Endothelial cell of umbilical vein (primary cell): ENCODE measurements around the gene MOCOS. TPM values are rescaled to one million over a fixed set of nuclear protein-coding genes. Genes with fewer than 3 reads are reported as not detected.

Experiments used
- BruUV-seq: library from RNA; stranded (reverse); fragments of 400-500 nt; replicated peaks from 2 replicates; lab custom pipeline; 2021; lab: Mats Ljungman, UMichigan
- CTCF ChIA-PET: fragments of 300-600, 350-600 bp; sonication (Branson Sonifier 250); formaldehyde crosslinking; loops from one replicate; lab custom pipeline; 2021; ENCODE audit warnings: antibody characterized with exemption, inconsistent platforms; lab: Charles Lee
- POLR2A ChIA-PET: fragments of 300-600, 350-600 bp; sonication (Branson Sonifier 250); formaldehyde crosslinking; loops from one replicate; lab custom pipeline; 2021; ENCODE audit warnings: antibody characterized with exemption, inconsistent platforms; lab: Charles Lee
- DNase-seq: peaks from one replicate; pipeline ENCODE4 v3.0.0-alpha.2; 2011; ENCODE audit warnings: low read depth, low spot score
- FAIRE-seq: peaks from 2 replicates; lab custom pipeline; 2011; peaks lifted over from hg19 to GRCh38; lab: Jason Lieb, UNC
- H2AFZ ChIP-seq: 2 replicates; pipeline ENCODE4 v1.6.0; 2012; ENCODE audit warnings: low read depth, low read length, control low read depth, inconsistent platforms
- H3K27ac ChIP-seq: 2 replicates; pipeline ENCODE4 v1.5.1; 2011; ENCODE audit warnings: low read depth, mild to moderate bottlenecking, control low read depth, low read length, moderate library complexity; ENCODE audit not compliant: insufficient read depth
- H3K27me3 ChIP-seq, 2 experiments: 2 replicates each; pipeline versions ENCODE4 v1.6.0 to v1.6.1; 2011; ENCODE audit warnings: low read length in 2 of 2, mixed read lengths in 1 of 2; ENCODE audit not compliant: control insufficient read depth in 2 of 2, insufficient read depth in 2 of 2
- H3K36me3 ChIP-seq, 2 experiments: 2 replicates in 1 of 2; 3 replicates in 1 of 2; pipeline ENCODE4 v1.5.1; 2011; ENCODE audit warnings: low read length in 2 of 2, mild to moderate bottlenecking in 1 of 2, moderate library complexity in 1 of 2; ENCODE audit not compliant: control insufficient read depth in 2 of 2, insufficient read depth in 2 of 2; ENCODE audit errors: extremely low read depth in 1 of 2
- H3K4me1 ChIP-seq: 3 replicates; pipeline ENCODE4 v1.5.1; 2011; ENCODE audit warnings: mild to moderate bottlenecking, low read length; ENCODE audit not compliant: control insufficient read depth, insufficient read depth; ENCODE audit errors: extremely low read depth
- H3K4me2 ChIP-seq: 2 replicates; pipeline ENCODE4 v1.6.1; 2011; ENCODE audit warnings: low read length, control low read depth, mixed read lengths; ENCODE audit not compliant: insufficient read depth
- H3K4me3 ChIP-seq, 3 experiments: fragments of 200-600 bp in 1 of 3; sonication (generic), shearing (Covaris generic) in 1 of 3; replicated peaks in 1 of 3; 2 replicates each; pipeline ENCODE4 v1.5.1; 2011 to 2016; ENCODE audit warnings: control low read depth in 3 of 3, low read length in 3 of 3, mild to moderate bottlenecking in 2 of 3, inconsistent platforms in 1 of 3, low read depth in 1 of 3, moderate library complexity in 1 of 3; ENCODE audit not compliant: insufficient read depth in 1 of 3
- H3K79me2 ChIP-seq: 2 replicates; pipeline ENCODE4 v1.6.0; 2012; ENCODE audit warnings: low read length, inconsistent platforms; ENCODE audit not compliant: control insufficient read depth, insufficient read depth
- H3K9ac ChIP-seq: replicated peaks from 2 replicates; pipeline ENCODE3; 2011; ENCODE audit warnings: low read length, control low read depth; ENCODE audit not compliant: insufficient read depth; ENCODE audit errors: extremely low read depth
- H3K9me1 ChIP-seq: replicated peaks from 3 replicates; pipeline ENCODE4 v1.6.0; 2011; ENCODE audit warnings: mild to moderate bottlenecking, low read length; ENCODE audit not compliant: control insufficient read depth, insufficient read depth; ENCODE audit errors: extremely low read depth
- H3K9me3 ChIP-seq: replicated peaks from 2 replicates; pipeline ENCODE4 v1.5.1; 2012; ENCODE audit warnings: low read length, inconsistent platforms; ENCODE audit not compliant: control insufficient read depth, insufficient read depth
- H4K20me1 ChIP-seq: replicated peaks from 2 replicates; pipeline ENCODE3; 2011; ENCODE audit warnings: mild to moderate bottlenecking, low read length; ENCODE audit not compliant: control insufficient read depth, insufficient read depth; ENCODE audit errors: extremely low read depth
- CTCF ChIP-seq, 2 donors: IDR thresholded peaks; 1 replicate in 1 of 2; 2 replicates in 1 of 2; pipeline ENCODE4 v1.5.1; 2011; ENCODE audit warnings: low read length in 2 of 2, mild to moderate bottlenecking in 2 of 2, moderate library complexity in 2 of 2, control low read depth in 1 of 2, inconsistent platforms in 1 of 2, low read depth in 1 of 2; ENCODE audit not compliant: insufficient read depth in 1 of 2; ENCODE audit errors: extremely low read depth in 1 of 2
- EZH2 ChIP-seq: IDR thresholded peaks from 2 replicates; pipeline ENCODE4 v1.6.1; 2012; ENCODE audit warnings: borderline replicate concordance, low read depth, mild to moderate bottlenecking, moderate library complexity, low read length, inconsistent platforms; ENCODE audit not compliant: severe bottlenecking
- FOS ChIP-seq: IDR thresholded peaks from 2 replicates; pipeline ENCODE4 v1.6.1; 2011; ENCODE audit warnings: mild to moderate bottlenecking, low read length, moderate library complexity, borderline replicate concordance; ENCODE audit not compliant: insufficient read depth
- JUN ChIP-seq: IDR thresholded peaks from 2 replicates; pipeline ENCODE4 v1.6.1; 2011; ENCODE audit warnings: borderline replicate concordance, low read depth; ENCODE audit not compliant: insufficient read length, insufficient read depth
- MAX ChIP-seq: IDR thresholded peaks from 2 replicates; pipeline ENCODE4 v1.6.1; 2011; ENCODE audit not compliant: insufficient read depth, insufficient read length
- MYC ChIP-seq: IDR thresholded peaks from one replicate; pipeline ENCODE4 v1.6.1; 2011; ENCODE audit warnings: mild to moderate bottlenecking, low read depth, low read length
- POLR2A ChIP-seq: IDR thresholded peaks from 2 replicates; pipeline ENCODE4 v1.6.1; 2012; ENCODE audit warnings: low read depth, mild to moderate bottlenecking, control low read depth, low read length
- POLR2AphosphoS5 ChIP-seq: IDR thresholded peaks from 2 replicates; pipeline ENCODE4 v1.6.1; 2012; ENCODE audit warnings: low read depth, mild to moderate bottlenecking, control low read depth, low read length, moderate library complexity; ENCODE audit not compliant: insufficient read depth
- dilution Hi-C: fragments of 300-500 bp; cut with MboI; formaldehyde crosslinking; loops from one replicate; pipeline ENCODE4 v1.15.0; 2019; ENCODE audit warnings: low sequenced_read_pairs; ENCODE audit not compliant: extremely low pct_ligation_motif_present
- intact Hi-C: fragments of 100-400 bp; cut with micrococcal nuclease; formaldehyde crosslinking; loops from one replicate; pipeline ENCODE4 v1.10.0; 2022
- polyA plus RNA-seq, 4 experiments: library from polyadenylated mRNA; depleted of rRNA in 3 of 4; stranded (reverse) in 3 of 4; unstranded in 1 of 4; fragments of >200 nt; gene quantifications; 2 replicates each; pipeline versions ENCODE4 v1.2.1 to v1.2.3, GENCODE V29; 2011 to 2012; ENCODE audit warnings: missing spikeins in 1 of 4
- total RNA-seq: library from RNA; stranded (reverse); gene quantifications from 2 replicates; pipeline ENCODE4 v1.2.3, GENCODE V29; 2021

MOCOS gene
- total and polyA plus RNA-seq, 2 donors (not counting 3 experiments of a cell fraction or from before 2014, with no cell fraction given) = 0.18 to 0.88 TPM

GRCh38 chr18:36155851-36156757 is 31.2 kb upstream of the MOCOS start:
- Histone ChIP-seq H3K4me1 (peaks cover 23% of the 10 kb centered on the region), H3K9me3 (no peaks in the 10 kb centered on the region), H3K27ac (no peak overlapping the region), H4K20me1 (no peaks in the 10 kb centered on the region), H3K9me1 (no peaks in the 10 kb centered on the region), H2AFZ (no peak overlapping the region), H3K36me3 (peaks cover 15 to 19% of the 10 kb centered on the region in 2 experiments), H3K9ac (no peak overlapping the region), H3K4me3 (no peak overlapping the region), H3K79me2 (peaks cover 2% of the 10 kb centered on the region), H3K27me3 (no peaks in the 10 kb centered on the region), H3K4me2 (no peak overlapping the region)
- no peak for TF ChIP-seq FOS
- TF ChIP-seq CTCF (IDR thresholded peaks at IDR 0.05; ENCODE audit: extremely low read depth in 1 of 2, insufficient read depth in 1 of 2, low read depth in 1 of 2, low read length in 2 of 2) = no peak
- no peak for TF ChIP-seq MAX
- no peak for TF ChIP-seq EZH2
- TF ChIP-seq POLR2A = no peak
- no peak for TF ChIP-seq JUN
- no peak for TF ChIP-seq MYC
- no peak for TF ChIP-seq POLR2AphosphoS5
- FAIRE-seq (no peak), DNase-seq (no peak)
- no TSS peak for BruUV-seq
- CTCF ChIA-PET = interaction anchor here (1.5 to 3.4 kb wide), 2 partner anchors 32 to 128 kb away, joined by 3 to 13 read pairs; no protein-coding TSS in a partner anchor
- intact Hi-C loops (no loop called here), dilution Hi-C loops (no loop called here)
- POLR2A ChIA-PET = no interaction called here
